Neural cell (in vitro differentiated cells): Measurements from ENCODE around the gene VOPP1. TPM values are rescaled to one million over a fixed set of nuclear protein-coding genes. Genes with fewer than 3 reads are reported as not detected.
"Not testable (repeated sequence)": the region's sequence is repeated elsewhere in the genome, so short reads cannot be mapped to it uniquely, and the experiment has no call there.

Experiments
- H2AFZ ChIP-seq: fragments of 200-600, 300-800 bp; sonication (generic), shearing (Covaris generic); 2 replicates; pipeline ENCODE4 v1.6.0; 2014; ENCODE audit warnings: low read depth, mild to moderate bottlenecking, antibody characterized with exemption, low read length, moderate library complexity
- H3F3A ChIP-seq: fragments of 200-600 bp; shearing (Covaris generic); 2 replicates; pipeline ENCODE4 v1.6.1; 2016; ENCODE audit warnings: mild to moderate bottlenecking, moderate library complexity, mixed read lengths, antibody characterized with exemption, low read length; ENCODE audit not compliant: insufficient read depth, poor library complexity, severe bottlenecking
- H3K27ac ChIP-seq: fragments of 200-600, 300-800 bp; sonication (generic), shearing (Covaris generic); 2 replicates; pipeline ENCODE4 v1.5.1; 2014; ENCODE audit warnings: mild to moderate bottlenecking, low read length, moderate library complexity
- H3K27me3 ChIP-seq: fragments of 300-800, 200-600 bp; sonication (generic), shearing (Covaris generic); 2 replicates; pipeline ENCODE4 v1.6.0; 2014; ENCODE audit warnings: mild to moderate bottlenecking, low read depth, low read length, moderate library complexity; ENCODE audit not compliant: insufficient read depth
- H3K36me3 ChIP-seq: fragments of 300-800, 200-600 bp; sonication (generic), shearing (Covaris generic); 2 replicates; pipeline ENCODE4 v1.5.1; 2014; ENCODE audit warnings: mild to moderate bottlenecking, antibody characterized with exemption, low read length, moderate library complexity; ENCODE audit not compliant: insufficient read depth
- H3K4me2 ChIP-seq: fragments of 300-800, 200-600 bp; sonication (generic), shearing (Covaris generic); 2 replicates; pipeline ENCODE4 v1.6.0; 2014; ENCODE audit warnings: mild to moderate bottlenecking, low read length
- H3K4me3 ChIP-seq: fragments of 300-800, 200-600 bp; sonication (generic), shearing (Covaris generic); 2 replicates; pipeline ENCODE4 v1.5.1; 2014; ENCODE audit warnings: mild to moderate bottlenecking, low read length, moderate library complexity
- H3K79me2 ChIP-seq: fragments of 200-600 bp; shearing (Covaris generic); replicated peaks from 2 replicates; pipeline ENCODE4 v1.6.0; 2014; ENCODE audit warnings: mild to moderate bottlenecking, low read length, moderate library complexity; ENCODE audit not compliant: insufficient read depth
- H3K9ac ChIP-seq: fragments of 300-800, 200-600 bp; sonication (generic), shearing (Covaris generic); 2 replicates; pipeline ENCODE4 v1.6.1; 2016; ENCODE audit warnings: mild to moderate bottlenecking, low read length, mixed read lengths
- H3K9me2 ChIP-seq: fragments of 200-600 bp; shearing (Covaris generic); 2 replicates; pipeline ENCODE4 v1.6.1; 2016; ENCODE audit warnings: mild to moderate bottlenecking, low read length, mixed read lengths; ENCODE audit not compliant: insufficient read depth
- H3K9me3 ChIP-seq: fragments of 200-600, 300-800 bp; sonication (generic), shearing (Covaris generic); 2 replicates; pipeline ENCODE4 v1.6.1; 2016; ENCODE audit warnings: mild to moderate bottlenecking, mixed run types, low read length, moderate library complexity, mixed read lengths
- H4K20me1 ChIP-seq: fragments of 200-600 bp; shearing (Covaris generic); 2 replicates; pipeline ENCODE4 v1.6.1; 2016; ENCODE audit warnings: mild to moderate bottlenecking, mixed run types; ENCODE audit not compliant: insufficient read depth
- CTCF ChIP-seq: fragments of 450-650 bp; IDR thresholded peaks from 2 replicates; pipeline ENCODE4 v1.5.1; 2014; ENCODE audit warnings: antibody characterized with exemption, mild to moderate bottlenecking, moderate library complexity; ENCODE audit not compliant: poor library complexity, severe bottlenecking
- EP300 ChIP-seq: fragments of 450-650 bp; conservative IDR thresholded peaks from 2 replicates; pipeline ENCODE4 v1.6.1; 2014; ENCODE audit warnings: antibody characterized with exemption, mild to moderate bottlenecking, moderate library complexity; ENCODE audit not compliant: poor library complexity, severe bottlenecking
- EZH2 ChIP-seq: fragments of 200-600, 300-800 bp; shearing (Covaris generic), sonication (generic); IDR thresholded peaks from 2 replicates; pipeline ENCODE4 v1.6.1; 2014; ENCODE audit warnings: antibody characterized with exemption, low read length, borderline replicate concordance, mild to moderate bottlenecking; ENCODE audit not compliant: insufficient read depth, poor library complexity, severe bottlenecking
- MXI1 ChIP-seq: fragments of 450-650 bp; conservative IDR thresholded peaks from 2 replicates; pipeline ENCODE4 v1.6.1; 2014; ENCODE audit warnings: antibody characterized with exemption, mild to moderate bottlenecking; ENCODE audit not compliant: poor library complexity, severe bottlenecking
- POLR2AphosphoS5 ChIP-seq: IDR thresholded peaks from 2 replicates; pipeline ENCODE4 v1.6.1; 2012
- RAD21 ChIP-seq: fragments of 450-650 bp; conservative IDR thresholded peaks from 2 replicates; pipeline ENCODE4 v1.6.1; 2014; ENCODE audit warnings: antibody characterized with exemption, mild to moderate bottlenecking, moderate library complexity
- SMC3 ChIP-seq: fragments of 450-650 bp; conservative IDR thresholded peaks from 2 replicates; pipeline ENCODE4 v1.6.1; 2014; ENCODE audit warnings: antibody characterized with exemption, mild to moderate bottlenecking, moderate library complexity; ENCODE audit not compliant: poor library complexity
- TAF1 ChIP-seq: IDR thresholded peaks from 2 replicates; pipeline ENCODE4 v1.6.1; 2012; ENCODE audit warnings: low read depth
- polyA plus RNA-seq: library from polyadenylated mRNA; depleted of rRNA; stranded (reverse); fragments of >200 nt; gene quantifications from 2 replicates; pipeline ENCODE4 v1.2.3, GENCODE V29; 2014
- TF ChIP-seq, protein P1 (sequence below): IDR thresholded peaks from 2 replicates; pipeline ENCODE4 v1.6.1; 2012; ENCODE audit warnings: borderline replicate concordance

The VOPP1 gene
- polyA plus RNA-seq, 1 donor from 2014 or later = 85.8 TPM

GRCh38 chr7:55512635-55513191, 59.6 kb downstream of the VOPP1 start:
- Histone ChIP-seq H3K27me3 (no peaks in the 10 kb centered on the region), H3F3A (no peaks in the 10 kb centered on the region), H4K20me1 (no peaks in the 10 kb centered on the region), H3K9me3 (no peaks in the 10 kb centered on the region), H3K79me2 (no peaks in the 10 kb centered on the region), H3K4me3 (no peak overlapping the region), H3K36me3 (no peaks in the 10 kb centered on the region), H3K9ac (no peak overlapping the region), H3K4me2 (no peak overlapping the region), H3K9me2 (no peaks in the 10 kb centered on the region), H3K27ac (no peak overlapping the region), H2AFZ (no peak overlapping the region)
- no peak for TF ChIP-seq POLR2AphosphoS5
- no peak for TF ChIP-seq MXI1
- TF ChIP-seq EZH2 = no peak
- TF ChIP-seq, protein P1, sequence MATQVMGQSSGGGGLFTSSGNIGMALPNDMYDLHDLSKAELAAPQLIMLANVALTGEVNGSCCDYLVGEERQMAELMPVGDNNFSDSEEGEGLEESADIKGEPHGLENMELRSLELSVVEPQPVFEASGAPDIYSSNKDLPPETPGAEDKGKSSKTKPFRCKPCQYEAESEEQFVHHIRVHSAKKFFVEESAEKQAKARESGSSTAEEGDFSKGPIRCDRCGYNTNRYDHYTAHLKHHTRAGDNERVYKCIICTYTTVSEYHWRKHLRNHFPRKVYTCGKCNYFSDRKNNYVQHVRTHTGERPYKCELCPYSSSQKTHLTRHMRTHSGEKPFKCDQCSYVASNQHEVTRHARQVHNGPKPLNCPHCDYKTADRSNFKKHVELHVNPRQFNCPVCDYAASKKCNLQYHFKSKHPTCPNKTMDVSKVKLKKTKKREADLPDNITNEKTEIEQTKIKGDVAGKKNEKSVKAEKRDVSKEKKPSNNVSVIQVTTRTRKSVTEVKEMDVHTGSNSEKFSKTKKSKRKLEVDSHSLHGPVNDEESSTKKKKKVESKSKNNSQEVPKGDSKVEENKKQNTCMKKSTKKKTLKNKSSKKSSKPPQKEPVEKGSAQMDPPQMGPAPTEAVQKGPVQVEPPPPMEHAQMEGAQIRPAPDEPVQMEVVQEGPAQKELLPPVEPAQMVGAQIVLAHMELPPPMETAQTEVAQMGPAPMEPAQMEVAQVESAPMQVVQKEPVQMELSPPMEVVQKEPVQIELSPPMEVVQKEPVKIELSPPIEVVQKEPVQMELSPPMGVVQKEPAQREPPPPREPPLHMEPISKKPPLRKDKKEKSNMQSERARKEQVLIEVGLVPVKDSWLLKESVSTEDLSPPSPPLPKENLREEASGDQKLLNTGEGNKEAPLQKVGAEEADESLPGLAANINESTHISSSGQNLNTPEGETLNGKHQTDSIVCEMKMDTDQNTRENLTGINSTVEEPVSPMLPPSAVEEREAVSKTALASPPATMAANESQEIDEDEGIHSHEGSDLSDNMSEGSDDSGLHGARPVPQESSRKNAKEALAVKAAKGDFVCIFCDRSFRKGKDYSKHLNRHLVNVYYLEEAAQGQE = no peak
- no peak for TF ChIP-seq TAF1
- no peak for TF ChIP-seq CTCF
- no peak for TF ChIP-seq SMC3
- TF ChIP-seq RAD21 = no peak
- TF ChIP-seq EP300 = no peak

- Histone ChIP-seq H3F3A (no peaks in the 10 kb centered on the region), H3K36me3 (no peaks in the 10 kb centered on the region), H4K20me1 (no peaks in the 10 kb centered on the region), H3K9me3 (no peaks in the 10 kb centered on the region), H3K4me3 (no peak overlapping the region), H3K79me2 (no peaks in the 10 kb centered on the region), H2AFZ (no peak overlapping the region), H3K9me2 (no peaks in the 10 kb centered on the region), H3K4me2 (no peak overlapping the region), H3K9ac (no peak overlapping the region), H3K27me3 (no peaks in the 10 kb centered on the region), H3K27ac (no peak overlapping the region)
- TF ChIP-seq POLR2AphosphoS5 (no peak), RAD21 (no peak), EZH2 (no peak)
Measured at GRCh38 chr7:55510621-55511020, 61.7 kb downstream of the VOPP1 start.

DNA sequence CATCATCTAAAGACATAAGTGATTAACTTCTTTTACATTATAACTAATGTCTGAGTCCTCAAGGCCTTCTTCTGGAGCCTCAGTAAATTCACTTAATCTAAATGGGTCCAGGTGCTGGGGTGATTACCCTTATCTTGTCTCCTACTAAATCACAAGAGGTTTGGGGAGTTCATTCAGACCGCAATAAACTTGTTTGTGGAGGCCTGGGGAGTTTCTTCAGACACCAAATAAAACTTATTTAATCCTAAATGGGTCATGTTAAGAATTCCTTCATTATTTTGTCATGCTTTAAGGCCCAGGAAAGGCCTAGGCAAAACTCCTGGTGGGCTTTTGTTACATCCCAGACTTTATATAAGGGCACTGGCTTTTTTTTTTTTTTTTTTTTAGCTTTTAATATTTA, 62.1 kb downstream of the VOPP1 start:
- H3K9me2 ChIP-seq, H3K4me2 ChIP-seq, H3K36me3 ChIP-seq, H3K79me2 ChIP-seq, H4K20me1 ChIP-seq, H3F3A ChIP-seq, H2AFZ ChIP-seq, H3K9me3 ChIP-seq, H3K27ac ChIP-seq, H3K27me3 ChIP-seq, H3K4me3 ChIP-seq, H3K9ac ChIP-seq: not testable (repeated sequence)
